Liver (tissue), 9 donors: ENCODE results near the gene DIP2C. TPM values are rescaled to one million over a fixed set of nuclear protein-coding genes. Genes with fewer than 3 reads are reported as not detected.

Experiments used
- DNase-seq: peaks from one replicate; pipeline ENCODE4 v3.0.0-alpha.2; 2017; ENCODE audit warnings: low spot score
- H3K27ac ChIP-seq, 2 donors: one replicate each; pipeline ENCODE4 v1.7.0; 2013; ENCODE audit warnings: inconsistent platforms in 2 of 2, low read length in 2 of 2, control low read depth in 1 of 2, low read depth in 1 of 2, mild to moderate bottlenecking in 1 of 2
- H3K27me3 ChIP-seq, 4 donors: one replicate each; pipeline versions ENCODE4 v1.6.1 to v1.7.0; 2013; ENCODE audit warnings: low read length in 3 of 4, inconsistent platforms in 1 of 4, mild to moderate bottlenecking in 1 of 4, moderate library complexity in 1 of 4; ENCODE audit not compliant: control insufficient read depth in 4 of 4, insufficient read depth in 4 of 4
- H3K36me3 ChIP-seq, 4 donors: one replicate each; pipeline versions ENCODE4 v1.6.1 to v1.7.0; 2013; ENCODE audit warnings: low read length in 3 of 4, mild to moderate bottlenecking in 3 of 4, low read depth in 1 of 4, moderate library complexity in 1 of 4; ENCODE audit not compliant: control insufficient read depth in 4 of 4, insufficient read depth in 3 of 4
- H3K4me1 ChIP-seq, 4 donors: one replicate each; pipeline versions ENCODE4 v1.6.1 to v1.7.0; 2013; ENCODE audit warnings: low read length in 3 of 4, mild to moderate bottlenecking in 3 of 4, moderate library complexity in 1 of 4; ENCODE audit not compliant: control insufficient read depth in 4 of 4, insufficient read depth in 4 of 4
- H3K4me3 ChIP-seq, 3 donors: one replicate each; pipeline versions ENCODE4 v1.6.1 to v1.7.0; 2013; ENCODE audit warnings: low read length in 3 of 3, control low read depth in 1 of 3, low read depth in 1 of 3, mild to moderate bottlenecking in 1 of 3
- H3K9ac ChIP-seq, 2 donors: one replicate each; pipeline ENCODE4 v1.7.0; 2013; ENCODE audit warnings: low read length in 2 of 2, mild to moderate bottlenecking in 2 of 2, moderate library complexity in 2 of 2, control low read depth in 1 of 2, low read depth in 1 of 2
- H3K9me3 ChIP-seq, 4 donors: one replicate each; pipeline versions ENCODE4 v1.6.1 to v1.7.0; 2013; ENCODE audit warnings: low read length in 3 of 4; ENCODE audit not compliant: control insufficient read depth in 4 of 4
- EGR1 ChIP-seq, 2 donors: IDR thresholded peaks; 2 replicates each; pipeline ENCODE4 v1.6.1; 2016 to 2018; ENCODE audit warnings: antibody characterized with exemption in 2 of 2, low read depth in 2 of 2
- FOXA1 ChIP-seq: IDR thresholded peaks from 2 replicates; pipeline ENCODE4 v1.6.1; 2016; ENCODE audit warnings: antibody characterized with exemption
- FOXA2 ChIP-seq: IDR thresholded peaks from 2 replicates; pipeline ENCODE4 v1.6.1; 2016; ENCODE audit warnings: antibody characterized with exemption
- GABPA ChIP-seq, 2 donors: IDR thresholded peaks in 1 of 2; conservative IDR thresholded peaks in 1 of 2; 2 replicates each; pipeline ENCODE4 v1.6.1; 2016; ENCODE audit warnings: antibody characterized with exemption in 2 of 2, mild to moderate bottlenecking in 1 of 2, moderate library complexity in 1 of 2
- HNF4A ChIP-seq, 2 donors: conservative IDR thresholded peaks; 2 replicates each; pipeline ENCODE4 v1.6.1; 2016; ENCODE audit warnings: antibody characterized with exemption in 2 of 2, mild to moderate bottlenecking in 2 of 2
- HNF4G ChIP-seq: IDR thresholded peaks from 2 replicates; pipeline ENCODE4 v1.6.1; 2016; ENCODE audit warnings: antibody characterized with exemption
- JUND ChIP-seq, 2 donors: IDR thresholded peaks; 2 replicates each; pipeline ENCODE4 v1.6.1; 2016; ENCODE audit warnings: antibody characterized with exemption in 2 of 2
- RAD21 ChIP-seq, 2 donors: IDR thresholded peaks; 2 replicates each; pipeline ENCODE4 v1.6.1; 2016; ENCODE audit warnings: antibody characterized with exemption in 2 of 2, mild to moderate bottlenecking in 2 of 2
- SP1 ChIP-seq: IDR thresholded peaks from 2 replicates; pipeline ENCODE4 v1.6.1; 2018; ENCODE audit warnings: antibody characterized with exemption, mild to moderate bottlenecking
- TAF1 ChIP-seq: conservative IDR thresholded peaks from 2 replicates; pipeline ENCODE4 v1.6.1; 2016; ENCODE audit warnings: antibody characterized with exemption, mild to moderate bottlenecking
- YY1 ChIP-seq: IDR thresholded peaks from 2 replicates; pipeline ENCODE4 v1.6.1; 2016; ENCODE audit warnings: antibody characterized with exemption, mild to moderate bottlenecking
- WGBS: extraction: QIAGEN DNeasy Blood & Tissue Kit; methylation state at CpG from one replicate; pipeline ENCODE4 v1.1.7; 2013; 5-methylcytosine and 5-hydroxymethylcytosine counted together
- polyA plus RNA-seq, 2 donors: library from polyadenylated mRNA; stranded (reverse) in 1 of 2; unstranded in 1 of 2; fragments of 200-250 nt in 1 of 2; fragments of >200 nt in 1 of 2; fragmentation: Nextera tagmentation in 1 of 2; extraction: Ambion mirVana in 1 of 2; gene quantifications; one replicate each; pipeline versions ENCODE4 v1.2.1 to v1.2.3, GENCODE V29; 2013 to 2015
- total RNA-seq, 2 donors: library from RNA; depleted of rRNA; stranded (reverse); fragments of >200 nt; gene quantifications; one replicate each; pipeline ENCODE4 v1.2.3, GENCODE V29; 2014
- TF ChIP-seq, protein P1 (sequence below): IDR thresholded peaks from 2 replicates; pipeline ENCODE4 v1.6.1; 2016; ENCODE audit warnings: antibody characterized with exemption
- TF ChIP-seq, protein P2 (sequence below): IDR thresholded peaks from 2 replicates; pipeline ENCODE4 v1.6.1; 2016; ENCODE audit warnings: antibody characterized with exemption
- TF ChIP-seq, protein P3 (sequence below): IDR thresholded peaks from 2 replicates; pipeline ENCODE4 v1.6.1; 2016; ENCODE audit warnings: antibody characterized with exemption, mild to moderate bottlenecking
- TF ChIP-seq, protein P4 (sequence below): fragments of 150-350 bp; IDR thresholded peaks from 2 replicates; pipeline ENCODE4 v1.5.1; 2017; ENCODE audit warnings: improper control_type of control experiment, low read depth, low read length; ENCODE audit not compliant: missing input control
- donor health status: healthy.
- donor health status: healthy.
- donor health status: healthy.
- donor health status: healthy.
- donor health status: healthy.

The DIP2C gene
- total and polyA plus RNA-seq, 4 donors = 4.2 to 12.2 (median 5.7) TPM

DNA sequence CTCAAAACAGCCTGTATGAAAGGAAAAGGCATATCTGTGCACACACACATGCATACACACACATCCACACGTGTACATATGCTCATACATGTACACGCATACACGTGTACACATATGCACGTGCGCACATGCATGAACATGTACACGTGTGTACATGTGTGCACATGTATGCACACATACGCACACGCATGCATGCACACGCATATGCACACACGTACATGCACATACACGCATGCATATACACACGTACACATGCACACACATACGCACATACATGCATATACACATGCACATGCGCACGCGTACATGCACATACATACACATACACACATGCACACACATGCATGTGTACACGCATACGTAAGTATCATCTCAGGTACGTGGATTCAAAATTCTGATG is 19.4 kb downstream of the DIP2C start:
- H3K9me3 ChIP-seq = no peaks in the 10 kb centered on the region
- no peak for TF ChIP-seq GABPA (IDR thresholded peaks at IDR 0.05 in 1 of 2, conservative IDR thresholded peaks at IDR 0.05 in 1 of 2)
- TF ChIP-seq JUND (IDR thresholded peaks at IDR 0.05) = no peak
- TF ChIP-seq HNF4G = no peak
- TF ChIP-seq TAF1 = no peak
- TF ChIP-seq FOXA2 = no peak
- no peak for TF ChIP-seq RAD21 (IDR thresholded peaks at IDR 0.05)
- TF ChIP-seq, protein P1, sequence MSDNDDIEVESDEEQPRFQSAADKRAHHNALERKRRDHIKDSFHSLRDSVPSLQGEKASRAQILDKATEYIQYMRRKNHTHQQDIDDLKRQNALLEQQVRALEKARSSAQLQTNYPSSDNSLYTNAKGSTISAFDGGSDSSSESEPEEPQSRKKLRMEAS = no peak
- TF ChIP-seq, protein P2, sequence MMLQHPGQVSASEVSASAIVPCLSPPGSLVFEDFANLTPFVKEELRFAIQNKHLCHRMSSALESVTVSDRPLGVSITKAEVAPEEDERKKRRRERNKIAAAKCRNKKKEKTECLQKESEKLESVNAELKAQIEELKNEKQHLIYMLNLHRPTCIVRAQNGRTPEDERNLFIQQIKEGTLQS = no peak
- no peak for TF ChIP-seq FOXA1

DNA sequence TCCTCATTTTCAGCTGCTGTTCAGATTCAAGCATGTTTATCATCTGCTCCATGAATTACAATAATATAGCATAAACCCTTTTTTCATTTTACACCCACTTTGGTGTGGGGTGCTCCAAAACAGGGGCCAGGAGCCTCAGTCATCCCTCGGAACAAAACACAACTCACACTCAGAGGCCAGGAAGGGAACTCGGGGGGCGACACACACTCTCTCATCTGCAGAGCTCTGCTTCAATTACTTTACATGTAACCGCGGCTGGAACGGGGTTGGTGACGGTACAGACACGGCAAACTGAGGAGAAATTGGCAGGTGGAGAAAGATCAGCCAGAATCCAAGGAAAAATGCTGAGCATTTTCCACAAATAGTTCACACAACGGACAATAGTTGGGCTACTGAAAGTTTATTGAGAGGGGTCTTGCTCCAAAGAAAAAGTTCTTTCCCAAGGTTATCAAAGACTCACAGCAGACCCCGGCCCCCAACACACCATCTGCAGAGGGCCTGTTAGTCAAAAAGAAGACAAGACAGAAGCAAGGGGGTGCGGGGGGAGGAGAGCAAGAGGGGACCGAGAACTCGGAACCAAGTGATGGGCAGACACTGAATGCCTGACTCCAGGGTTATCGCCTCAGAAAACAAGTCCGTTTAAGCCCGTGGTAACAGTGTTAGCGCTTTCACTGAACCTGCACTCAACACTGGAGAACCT is 20.5 kb downstream of the DIP2C start:
- no peak overlapping the region for H3K27ac ChIP-seq
- H3K4me1 ChIP-seq = no peaks in the 10 kb centered on the region
- no peaks in the 10 kb centered on the region for H3K36me3 ChIP-seq
- no peak for DNase-seq
- H3K9ac ChIP-seq = no peak overlapping the region
- 94% methylated on average over 17 of the region's 17 CpGs for WGBS
- no peak overlapping the region for H3K4me3 ChIP-seq
- H3K27me3 ChIP-seq = no peaks in the 10 kb centered on the region
- TF ChIP-seq SP1 (no peak), RAD21 (IDR thresholded peaks at IDR 0.05) (no peak), EGR1 (IDR thresholded peaks at IDR 0.05; ENCODE audit: low read depth in 2 of 2) (no peak), GABPA (IDR thresholded peaks at IDR 0.05 in 1 of 2, conservative IDR thresholded peaks at IDR 0.05 in 1 of 2) (no peak), FOXA1 (no peak), JUND (IDR thresholded peaks at IDR 0.05) (no peak), YY1 (no peak), HNF4A (conservative IDR thresholded peaks at IDR 0.05) (no peak), HNF4G (no peak)
- TF ChIP-seq, protein P3, sequence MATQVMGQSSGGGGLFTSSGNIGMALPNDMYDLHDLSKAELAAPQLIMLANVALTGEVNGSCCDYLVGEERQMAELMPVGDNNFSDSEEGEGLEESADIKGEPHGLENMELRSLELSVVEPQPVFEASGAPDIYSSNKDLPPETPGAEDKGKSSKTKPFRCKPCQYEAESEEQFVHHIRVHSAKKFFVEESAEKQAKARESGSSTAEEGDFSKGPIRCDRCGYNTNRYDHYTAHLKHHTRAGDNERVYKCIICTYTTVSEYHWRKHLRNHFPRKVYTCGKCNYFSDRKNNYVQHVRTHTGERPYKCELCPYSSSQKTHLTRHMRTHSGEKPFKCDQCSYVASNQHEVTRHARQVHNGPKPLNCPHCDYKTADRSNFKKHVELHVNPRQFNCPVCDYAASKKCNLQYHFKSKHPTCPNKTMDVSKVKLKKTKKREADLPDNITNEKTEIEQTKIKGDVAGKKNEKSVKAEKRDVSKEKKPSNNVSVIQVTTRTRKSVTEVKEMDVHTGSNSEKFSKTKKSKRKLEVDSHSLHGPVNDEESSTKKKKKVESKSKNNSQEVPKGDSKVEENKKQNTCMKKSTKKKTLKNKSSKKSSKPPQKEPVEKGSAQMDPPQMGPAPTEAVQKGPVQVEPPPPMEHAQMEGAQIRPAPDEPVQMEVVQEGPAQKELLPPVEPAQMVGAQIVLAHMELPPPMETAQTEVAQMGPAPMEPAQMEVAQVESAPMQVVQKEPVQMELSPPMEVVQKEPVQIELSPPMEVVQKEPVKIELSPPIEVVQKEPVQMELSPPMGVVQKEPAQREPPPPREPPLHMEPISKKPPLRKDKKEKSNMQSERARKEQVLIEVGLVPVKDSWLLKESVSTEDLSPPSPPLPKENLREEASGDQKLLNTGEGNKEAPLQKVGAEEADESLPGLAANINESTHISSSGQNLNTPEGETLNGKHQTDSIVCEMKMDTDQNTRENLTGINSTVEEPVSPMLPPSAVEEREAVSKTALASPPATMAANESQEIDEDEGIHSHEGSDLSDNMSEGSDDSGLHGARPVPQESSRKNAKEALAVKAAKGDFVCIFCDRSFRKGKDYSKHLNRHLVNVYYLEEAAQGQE = no peak
- TF ChIP-seq, protein P1 = no peak
- TF ChIP-seq, protein P4, sequence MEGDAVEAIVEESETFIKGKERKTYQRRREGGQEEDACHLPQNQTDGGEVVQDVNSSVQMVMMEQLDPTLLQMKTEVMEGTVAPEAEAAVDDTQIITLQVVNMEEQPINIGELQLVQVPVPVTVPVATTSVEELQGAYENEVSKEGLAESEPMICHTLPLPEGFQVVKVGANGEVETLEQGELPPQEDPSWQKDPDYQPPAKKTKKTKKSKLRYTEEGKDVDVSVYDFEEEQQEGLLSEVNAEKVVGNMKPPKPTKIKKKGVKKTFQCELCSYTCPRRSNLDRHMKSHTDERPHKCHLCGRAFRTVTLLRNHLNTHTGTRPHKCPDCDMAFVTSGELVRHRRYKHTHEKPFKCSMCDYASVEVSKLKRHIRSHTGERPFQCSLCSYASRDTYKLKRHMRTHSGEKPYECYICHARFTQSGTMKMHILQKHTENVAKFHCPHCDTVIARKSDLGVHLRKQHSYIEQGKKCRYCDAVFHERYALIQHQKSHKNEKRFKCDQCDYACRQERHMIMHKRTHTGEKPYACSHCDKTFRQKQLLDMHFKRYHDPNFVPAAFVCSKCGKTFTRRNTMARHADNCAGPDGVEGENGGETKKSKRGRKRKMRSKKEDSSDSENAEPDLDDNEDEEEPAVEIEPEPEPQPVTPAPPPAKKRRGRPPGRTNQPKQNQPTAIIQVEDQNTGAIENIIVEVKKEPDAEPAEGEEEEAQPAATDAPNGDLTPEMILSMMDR = no peak
- no peaks in the 10 kb centered on the region for H3K9me3 ChIP-seq

More for the DNA sequence above, 19.4 kb downstream of the DIP2C start:
- Histone ChIP-seq H3K4me3 (no peak overlapping the region), H3K36me3 (no peaks in the 10 kb centered on the region), H3K9ac (no peak overlapping the region), H3K27ac (no peak overlapping the region), H3K4me1 (no peaks in the 10 kb centered on the region), H3K27me3 (no peaks in the 10 kb centered on the region)
- DNase-seq = no peak
- WGBS = 91% methylated on average over 19 of the region's 19 CpGs
